WTC11 (cell line): Measurements from ENCODE around the gene ZNF878. TPM values are rescaled to one million over a fixed set of nuclear protein-coding genes. Genes with fewer than 3 reads are reported as not detected.
A peak's percentile ranks its signal among the peaks of the same experiment; 100 is the strongest.

Experiments
- ATAC-seq: fragments of 200-7000 bp; cut with Tn5 transposase; 2 replicates; pipeline ENCODE4 v1.10.0; 2021; ENCODE audit warnings: mild to moderate bottlenecking, moderate library complexity
- CTCF ChIA-PET: fragments of 300-600 bp; sonication (Branson Sonifier 250); formaldehyde crosslinking; loops from one replicate; lab custom pipeline; 2021; ENCODE audit warnings: antibody characterized with exemption; lab: Charles Lee
- POLR2A ChIA-PET: fragments of 350-600 bp; sonication (Branson Sonifier 250); formaldehyde crosslinking; loops from one replicate; lab custom pipeline; 2021; ENCODE audit warnings: antibody characterized with exemption; lab: Charles Lee
- DNase-seq: peaks from one replicate; pipeline ENCODE4 v3.0.0; 2021; ENCODE audit warnings: low spot score
- H3K27ac Mint-ChIP-seq: 2 replicates; pipeline ENCODE4 v1.8.0; 2021; ENCODE audit warnings: mixed read lengths
- H3K27me3 Mint-ChIP-seq: 2 replicates; pipeline ENCODE4 v1.8.0; 2021; ENCODE audit warnings: low read depth, mild to moderate bottlenecking, moderate library complexity, mixed read lengths
- H3K36me3 Mint-ChIP-seq: 2 replicates; pipeline ENCODE4 v1.8.0; 2021; ENCODE audit warnings: mixed read lengths
- H3K4me1 Mint-ChIP-seq: 2 replicates; pipeline ENCODE4 v1.8.0; 2022; ENCODE audit warnings: mixed read lengths
- H3K4me3 Mint-ChIP-seq: 2 replicates; pipeline ENCODE4 v1.8.0; 2021; ENCODE audit warnings: mild to moderate bottlenecking, moderate library complexity, mixed read lengths
- H3K9me3 Mint-ChIP-seq: 2 replicates; pipeline ENCODE4 v1.8.0; 2021; ENCODE audit warnings: mixed read lengths
- ATF6 ChIP-seq: sonication (generic); formaldehyde crosslinking; IDR thresholded peaks from 2 replicates; pipeline ENCODE4 v1.8.1; 2023; ENCODE audit warnings: mild to moderate bottlenecking, missing genetic modification reagents
- CREM ChIP-seq: sonication (generic); formaldehyde crosslinking; IDR thresholded peaks from 2 replicates; pipeline ENCODE4 v1.8.1; 2022; ENCODE audit warnings: mild to moderate bottlenecking, missing genetic modification reagents, moderate library complexity
- ESRRA ChIP-seq: sonication (generic); formaldehyde crosslinking; IDR thresholded peaks from 2 replicates; pipeline ENCODE4 v1.8.1; 2022; ENCODE audit warnings: mild to moderate bottlenecking, missing genetic modification reagents, borderline replicate concordance
- FOXK1 ChIP-seq: sonication (generic); formaldehyde crosslinking; IDR thresholded peaks from 2 replicates; pipeline ENCODE4 v1.8.0; 2022; ENCODE audit warnings: mild to moderate bottlenecking, moderate library complexity, missing genetic modification reagents
- FOXP1 ChIP-seq: sonication (generic); formaldehyde crosslinking; IDR thresholded peaks from 2 replicates; pipeline ENCODE4 v1.8.0; 2022; ENCODE audit warnings: missing genetic modification reagents, mild to moderate bottlenecking, moderate library complexity, borderline replicate concordance
- GABPB1 ChIP-seq: sonication (generic); formaldehyde crosslinking; IDR thresholded peaks from 2 replicates; pipeline ENCODE4 v1.8.1; 2023; ENCODE audit warnings: mild to moderate bottlenecking, missing genetic modification reagents
- GRHL2 ChIP-seq: fragments of 250-450 bp; sonication (Bioruptor Pico); IDR thresholded peaks from 2 replicates; pipeline ENCODE4 v1.8.0; 2022; ENCODE audit warnings: mild to moderate bottlenecking, moderate library complexity; ENCODE audit not compliant: insufficient replicate concordance, severe bottlenecking
- GTF2I ChIP-seq: fragments of 250-450 bp; sonication (Bioruptor Pico); conservative IDR thresholded peaks from 2 replicates; pipeline ENCODE4 v1.4.0; 2021; ENCODE audit warnings: mild to moderate bottlenecking
- IRF2 ChIP-seq: sonication (generic); formaldehyde crosslinking; IDR thresholded peaks from 2 replicates; pipeline ENCODE4 v1.8.0; 2022; ENCODE audit warnings: low read depth, missing genetic modification reagents, borderline replicate concordance
- JAZF1 ChIP-seq: fragments of 250-450 bp; sonication (Bioruptor Pico); IDR thresholded peaks from 2 replicates; pipeline ENCODE4 v1.9.0; 2021; ENCODE audit warnings: moderate library complexity, mild to moderate bottlenecking, inconsistent platforms
- NFATC4 ChIP-seq: fragments of 250-450 bp; sonication (Bioruptor Pico); IDR thresholded peaks from 2 replicates; pipeline ENCODE4 v1.9.0; 2021; ENCODE audit warnings: mild to moderate bottlenecking
- NFYB ChIP-seq: sonication (generic); formaldehyde crosslinking; conservative IDR thresholded peaks from 2 replicates; pipeline ENCODE4 v1.8.0; 2022; ENCODE audit warnings: low read depth, missing genetic modification reagents
- NR2C2 ChIP-seq: sonication (generic); formaldehyde crosslinking; IDR thresholded peaks from 2 replicates; pipeline ENCODE4 v1.8.0; 2022; ENCODE audit warnings: mild to moderate bottlenecking, missing genetic modification reagents
- SMAD4 ChIP-seq: sonication (generic); formaldehyde crosslinking; IDR thresholded peaks from 2 replicates; pipeline ENCODE4 v1.8.0; 2022; ENCODE audit warnings: mild to moderate bottlenecking, missing genetic modification reagents
- SP1 ChIP-seq: sonication (generic); formaldehyde crosslinking; conservative IDR thresholded peaks from 2 replicates; pipeline ENCODE4 v1.8.1; 2022; ENCODE audit warnings: missing genetic modification reagents
- TEAD1 ChIP-seq: sonication (generic); formaldehyde crosslinking; IDR thresholded peaks from 2 replicates; pipeline ENCODE4 v1.8.0; 2022; ENCODE audit warnings: mild to moderate bottlenecking, missing genetic modification reagents
- TP53 ChIP-seq: sonication (generic); formaldehyde crosslinking; IDR thresholded peaks from 2 replicates; pipeline ENCODE4 v1.8.1; 2023; ENCODE audit warnings: mild to moderate bottlenecking, missing genetic modification reagents
- ZNF232 ChIP-seq: sonication (generic); formaldehyde crosslinking; IDR thresholded peaks from 2 replicates; pipeline ENCODE4 v1.8.0; 2022; ENCODE audit warnings: mild to moderate bottlenecking, missing genetic modification reagents
- ZNF263 ChIP-seq: sonication (generic); formaldehyde crosslinking; IDR thresholded peaks from 2 replicates; pipeline ENCODE4 v1.8.1; 2022; ENCODE audit warnings: low read depth, mild to moderate bottlenecking, moderate library complexity, missing genetic modification reagents
- ZNF416 ChIP-seq: fragments of 250-450 bp; sonication (Bioruptor Pico); IDR thresholded peaks from 2 replicates; pipeline ENCODE4 v1.9.0; 2021; ENCODE audit warnings: mild to moderate bottlenecking, inconsistent platforms
- ZNF423 ChIP-seq: fragments of 250-450 bp; sonication (Bioruptor Pico); IDR thresholded peaks from 2 replicates; pipeline ENCODE4 v2.1.2; 2022; ENCODE audit warnings: mild to moderate bottlenecking, moderate library complexity
- total RNA-seq: library from RNA; stranded (reverse); gene quantifications from 3 replicates; pipeline ENCODE4 v1.2.3, GENCODE V29; 2021
- TF ChIP-seq, protein P1 (sequence below): sonication (generic); formaldehyde crosslinking; IDR thresholded peaks from 2 replicates; pipeline ENCODE4 v1.8.0; 2023; ENCODE audit warnings: missing genetic modification reagents
- TF ChIP-seq, protein P2 (sequence below): sonication (generic); formaldehyde crosslinking; IDR thresholded peaks from 2 replicates; pipeline ENCODE4 v1.8.0; 2022; ENCODE audit warnings: mild to moderate bottlenecking, missing genetic modification reagents

Gene ZNF878
- total RNA-seq, 1 experiment from 2014 or later = 12.5 TPM

DNA sequence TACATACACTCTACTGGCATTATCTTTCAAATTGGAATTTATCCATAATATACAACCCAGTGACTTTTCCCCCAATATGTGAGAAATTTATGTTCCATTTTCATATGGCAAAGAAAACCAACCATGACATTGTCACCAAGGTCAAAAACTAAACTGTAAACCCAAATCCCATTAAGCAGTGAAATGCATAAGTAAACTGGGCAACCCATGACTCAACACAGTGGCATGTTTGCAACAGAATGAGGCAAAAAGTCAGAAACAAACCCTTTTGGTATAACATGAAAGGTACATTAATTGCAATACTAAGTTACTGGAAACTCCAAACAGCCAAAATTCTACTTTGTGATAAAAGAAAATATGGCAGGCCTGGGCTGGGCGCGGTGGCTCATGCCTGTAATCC, 4.9 kb downstream of the ZNF878 start:
- ChIA-PET CTCF (interaction anchor here (0.9 to 1.2 kb wide), 2 partner anchors 12 to 92 kb away, joined by 3 to 5 read pairs; partner anchors contain the start of gene ZNF20), POLR2A (interaction anchor here (1.0 kb wide), 1 partner anchor 12 kb away, joined by 3 read pairs; the partner anchor contains the start of gene ZNF433)
- no peak overlapping the region for H3K27ac Mint-ChIP-seq
- DNase-seq (no peak), ATAC-seq (no peak)
- peaks cover 45% of the 10 kb centered on the region for H3K9me3 Mint-ChIP-seq
- no peak overlapping the region for H3K4me3 Mint-ChIP-seq
- peaks cover 9% of the 10 kb centered on the region for H3K4me1 Mint-ChIP-seq
- peak; percentile 82 for TF ChIP-seq GABPB1 (CRISPR knock-in tag)
- TF ChIP-seq, protein P1, sequence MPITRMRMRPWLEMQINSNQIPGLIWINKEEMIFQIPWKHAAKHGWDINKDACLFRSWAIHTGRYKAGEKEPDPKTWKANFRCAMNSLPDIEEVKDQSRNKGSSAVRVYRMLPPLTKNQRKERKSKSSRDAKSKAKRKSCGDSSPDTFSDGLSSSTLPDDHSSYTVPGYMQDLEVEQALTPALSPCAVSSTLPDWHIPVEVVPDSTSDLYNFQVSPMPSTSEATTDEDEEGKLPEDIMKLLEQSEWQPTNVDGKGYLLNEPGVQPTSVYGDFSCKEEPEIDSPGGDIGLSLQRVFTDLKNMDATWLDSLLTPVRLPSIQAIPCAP (CRISPR knock-in tag) = no peak
- TF ChIP-seq ZNF416 (CRISPR knock-in tag) = no peak
- H3K27me3 Mint-ChIP-seq = peaks cover 9% of the 10 kb centered on the region
- peaks cover 71% of the 10 kb centered on the region for H3K36me3 Mint-ChIP-seq

- DNase-seq = no peak
- TF ChIP-seq FOXP1 (CRISPR knock-in tag) (no peak), ESRRA (CRISPR knock-in tag) (no peak), GTF2I (CRISPR knock-in tag) (0 out of 2 replicates have a peak, but pooled peaks have one; percentile 34), ATF6 (CRISPR knock-in tag) (no peak), JAZF1 (CRISPR knock-in tag) (no peak)
- TF ChIP-seq, all 79 proteins: peak for 1
- peaks cover 79% of the 10 kb centered on the region for H3K36me3 Mint-ChIP-seq
- H3K27ac Mint-ChIP-seq = no peak overlapping the region
- no peak for ATAC-seq
- H3K4me3 Mint-ChIP-seq = no peak overlapping the region
- ChIA-PET POLR2A (no interaction called here), CTCF (no interaction called here)
- H3K9me3 Mint-ChIP-seq = peaks cover 53% of the 10 kb centered on the region
- H3K4me1 Mint-ChIP-seq = no peaks in the 10 kb centered on the region
- H3K27me3 Mint-ChIP-seq = peaks cover 9% of the 10 kb centered on the region
These were observed 8.9 kb downstream of the ZNF878 start for GRCh38 chr19:12043752-12044422.

DNA sequence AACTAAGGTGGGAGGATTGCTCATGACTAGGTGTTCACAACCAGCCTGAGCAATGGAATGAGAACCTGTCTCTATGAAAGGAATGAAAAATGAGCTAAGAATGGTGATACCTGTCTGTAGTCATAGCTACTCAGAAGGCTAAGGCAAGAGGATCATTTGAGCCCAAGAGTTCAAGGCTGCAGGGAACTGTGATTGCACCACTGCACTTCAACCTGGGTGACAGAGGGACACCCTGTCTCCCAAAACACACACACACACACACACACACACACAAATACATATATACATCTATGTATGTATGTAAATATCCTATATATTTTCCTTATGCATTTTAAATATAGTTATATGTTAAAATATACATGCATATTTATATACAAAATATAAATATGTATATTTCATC, 9.9 kb downstream of the ZNF878 start:
- H3K9me3 Mint-ChIP-seq = peaks cover 52% of the 10 kb centered on the region
- CTCF ChIA-PET = no interaction called here

GRCh38 chr19:12035220-12036172, 17.3 kb downstream of the ZNF878 start, which contains the start of gene ZNF433:
Gene ZNF433 (minus strand): TSS chr19:12035679. CDS start chr19:12035539, 140 bp downstream.
- H3K36me3 Mint-ChIP-seq = peaks cover 21% of the 10 kb centered on the region
- peak within 1 kb of the TSS; percentile 93 for H3K27ac Mint-ChIP-seq
- ATAC-seq (peak; percentile 98), DNase-seq (peak; percentile 99)
- H3K4me3 Mint-ChIP-seq = peak within 1 kb of the TSS; percentile 83
- CTCF ChIA-PET = interaction anchor here (0.5 to 3.5 kb wide), 16 partner anchors 17 to 336 kb away, joined by 3 to 25 read pairs (median 6); partner anchors contain the start of genes ZNF20, ZNF491, ZNF763 and ZNF878
- 0 out of 2 replicates have a peak, but pooled peaks cover under 1% of the 10 kb centered on the region for H3K9me3 Mint-ChIP-seq
- H3K4me1 Mint-ChIP-seq = peaks cover 26% of the 10 kb centered on the region
- peaks cover 32% of the 10 kb centered on the region for H3K27me3 Mint-ChIP-seq
- POLR2A ChIA-PET = interaction anchor here (0.7 to 3.5 kb wide), 8 partner anchors 13 to 121 kb away, joined by 3 to 34 read pairs (median 3); partner anchors contain the start of genes ZNF20, ZNF625, ZNF700 and ZNF878
- no peak for TF ChIP-seq GRHL2 (CRISPR knock-in tag)
- 0 out of 2 replicates have a peak, but pooled peaks have one; percentile 50 for TF ChIP-seq ZNF232
- TF ChIP-seq SMAD4 = no peak
- TF ChIP-seq ZNF423 (CRISPR knock-in tag) = no peak
- TF ChIP-seq FOXK1 (CRISPR knock-in tag) = no peak
- no peak for TF ChIP-seq ZNF263 (CRISPR knock-in tag)
- TF ChIP-seq, protein P1 (CRISPR knock-in tag) = no peak
- TF ChIP-seq NR2C2 (CRISPR knock-in tag) = no peak
- peak; percentile 76 for TF ChIP-seq SP1 (CRISPR knock-in tag)
- TF ChIP-seq CREM = 0 out of 2 replicates have a peak, but pooled peaks have one; percentile 15
- TF ChIP-seq GABPB1 (CRISPR knock-in tag) = peak; percentile 22; the same call in 1 of the 2 replicates
- TF ChIP-seq IRF2 (CRISPR knock-in tag) = no peak
- TF ChIP-seq NFYB (CRISPR knock-in tag) = peak; percentile 79

More for the DNA sequence above, 9.9 kb downstream of the ZNF878 start:
- peaks cover 10% of the 10 kb centered on the region for H3K27me3 Mint-ChIP-seq
- DNase-seq (no peak), ATAC-seq (no peak)
- H3K4me3 Mint-ChIP-seq = no peak overlapping the region
- H3K36me3 Mint-ChIP-seq = peaks cover 70% of the 10 kb centered on the region
- H3K27ac Mint-ChIP-seq = no peak overlapping the region
- POLR2A ChIA-PET = no interaction called here
- TF ChIP-seq TP53 (no peak), TEAD1 (no peak), NFATC4 (CRISPR knock-in tag) (no peak), FOXP1 (CRISPR knock-in tag) (no peak), GABPB1 (CRISPR knock-in tag) (no peak)
- TF ChIP-seq, protein P2, sequence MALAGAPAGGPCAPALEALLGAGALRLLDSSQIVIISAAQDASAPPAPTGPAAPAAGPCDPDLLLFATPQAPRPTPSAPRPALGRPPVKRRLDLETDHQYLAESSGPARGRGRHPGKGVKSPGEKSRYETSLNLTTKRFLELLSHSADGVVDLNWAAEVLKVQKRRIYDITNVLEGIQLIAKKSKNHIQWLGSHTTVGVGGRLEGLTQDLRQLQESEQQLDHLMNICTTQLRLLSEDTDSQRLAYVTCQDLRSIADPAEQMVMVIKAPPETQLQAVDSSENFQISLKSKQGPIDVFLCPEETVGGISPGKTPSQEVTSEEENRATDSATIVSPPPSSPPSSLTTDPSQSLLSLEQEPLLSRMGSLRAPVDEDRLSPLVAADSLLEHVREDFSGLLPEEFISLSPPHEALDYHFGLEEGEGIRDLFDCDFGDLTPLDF = no peak
- H3K4me1 Mint-ChIP-seq = no peaks in the 10 kb centered on the region
